ENCODE measurements around the gene TEX29.

Gene TEX29

DNA sequence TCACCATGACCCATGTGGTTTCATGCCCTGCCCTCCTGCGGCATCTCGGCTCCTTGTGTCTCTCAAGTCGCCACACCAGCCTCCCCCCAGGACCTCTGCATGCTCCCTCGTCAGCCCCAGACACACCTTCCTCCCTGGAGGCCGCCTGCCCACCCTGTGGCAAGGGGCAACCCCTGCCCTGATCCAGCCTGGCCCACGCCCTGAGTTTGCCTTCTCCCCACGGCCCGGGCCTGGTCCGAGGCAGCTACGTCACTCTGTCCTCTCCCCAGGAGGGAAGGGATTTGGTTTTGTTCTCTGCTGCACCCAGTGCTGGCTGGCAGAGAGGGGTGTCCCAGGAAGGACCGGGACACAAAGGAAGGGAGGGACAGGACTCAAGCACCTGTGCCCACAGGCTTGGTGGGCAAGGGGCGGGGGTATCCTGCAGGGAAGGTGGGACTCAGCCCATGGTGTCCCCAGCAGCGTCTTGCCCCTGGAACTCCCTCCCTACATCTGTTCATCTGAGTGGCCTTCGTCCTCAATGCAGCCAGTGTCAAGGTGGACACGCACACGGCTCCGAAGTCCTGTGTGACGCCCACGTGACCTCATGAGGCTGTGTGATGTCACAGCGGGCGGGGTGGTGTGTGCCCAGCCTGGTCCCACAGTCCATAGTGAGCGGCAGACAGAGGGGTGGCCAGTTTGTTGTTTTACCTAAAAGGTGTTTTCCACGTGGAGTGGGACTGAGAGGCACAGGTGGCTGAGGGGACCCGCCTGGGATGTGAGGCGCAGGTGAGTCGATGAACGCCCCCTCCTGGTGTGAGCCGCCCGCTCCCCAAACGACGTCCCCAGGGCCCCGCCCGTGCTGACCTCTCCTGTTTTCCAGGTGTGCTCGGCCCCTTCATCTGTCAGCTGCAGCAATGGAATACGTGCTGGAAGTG is at the start of gene TEX29:
TEX29 (plus strand) TSS at position 645 of the 914 bp plus-strand sequence; CDS start at position 894, 249 bp downstream.
- H3K27me3 ChIP-seq (ENCODE audit: insufficient read depth, low read length) = no peaks in the 10 kb centered on the region
- H3K4me1 ChIP-seq (ENCODE audit: insufficient read depth, low read length) = no peaks in the 10 kb centered on the region
- no peak within 1 kb of the TSS for H2AFZ ChIP-seq (ENCODE audit: low read depth, low read length)
- peaks cover 3% of the 10 kb centered on the region for H3K9me3 ChIP-seq (ENCODE audit: low read length)
- H3K36me3 ChIP-seq (ENCODE audit: insufficient read depth, low read length) = peaks cover 3% of the 10 kb centered on the region
- no peak within 1 kb of the TSS for H3K4me3 ChIP-seq (ENCODE audit: low read length)

DNA sequence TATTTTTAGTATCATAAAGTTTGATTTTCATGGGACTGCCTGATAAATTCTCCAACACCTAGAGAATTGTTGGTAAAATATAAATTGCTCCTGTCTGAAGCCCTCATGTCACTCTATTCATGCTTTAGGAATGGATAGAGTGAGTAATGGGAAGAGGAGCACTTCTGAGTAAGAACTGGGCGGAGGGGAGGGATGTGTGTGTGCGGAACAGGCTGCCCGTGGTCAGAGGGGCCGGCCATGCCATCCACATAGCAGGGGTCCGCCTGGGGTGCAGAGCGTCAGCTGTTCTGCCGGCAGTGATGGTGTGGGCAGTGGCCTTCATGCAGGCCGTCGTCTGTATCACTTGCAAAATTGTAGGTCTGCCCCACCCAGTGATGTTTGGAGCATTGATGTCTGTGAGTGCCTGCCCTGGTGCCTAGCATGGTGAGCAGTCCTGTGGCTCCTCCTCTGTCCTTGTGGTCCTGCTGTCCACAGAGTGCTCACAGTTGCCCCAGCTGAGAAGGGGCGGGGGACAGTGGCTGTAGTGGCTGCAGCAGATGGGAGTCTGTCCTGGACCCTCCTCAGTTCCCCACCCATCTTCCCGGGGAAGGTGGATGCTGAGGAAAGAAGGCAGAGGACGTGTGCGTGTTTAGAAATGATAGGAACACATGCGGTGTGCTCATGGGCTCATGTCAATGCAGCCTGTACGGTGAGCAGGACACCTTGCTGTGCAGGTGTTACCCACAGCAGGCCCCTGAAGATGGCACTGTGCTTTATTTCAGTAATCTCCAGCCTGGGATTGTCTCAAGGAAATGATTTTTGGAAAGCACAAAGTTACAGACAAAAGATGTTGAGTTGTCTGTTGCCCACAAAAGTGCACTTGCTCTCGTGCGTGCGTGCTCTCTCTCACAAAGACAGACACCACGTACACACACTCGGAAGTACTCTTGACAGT is 49.4 kb upstream of the TEX29 start:
- Histone ChIP-seq H2AFZ (ENCODE audit: low read depth, low read length) (no peak overlapping the region), H3K9me3 (ENCODE audit: low read length) (no peaks in the 10 kb centered on the region), H3K36me3 (ENCODE audit: insufficient read depth, low read length) (peaks cover 63% of the 10 kb centered on the region), H3K27me3 (ENCODE audit: insufficient read depth, low read length) (no peaks in the 10 kb centered on the region), H3K4me3 (ENCODE audit: low read length) (no peak overlapping the region), H3K4me1 (ENCODE audit: insufficient read depth, low read length) (no peaks in the 10 kb centered on the region)

DNA sequence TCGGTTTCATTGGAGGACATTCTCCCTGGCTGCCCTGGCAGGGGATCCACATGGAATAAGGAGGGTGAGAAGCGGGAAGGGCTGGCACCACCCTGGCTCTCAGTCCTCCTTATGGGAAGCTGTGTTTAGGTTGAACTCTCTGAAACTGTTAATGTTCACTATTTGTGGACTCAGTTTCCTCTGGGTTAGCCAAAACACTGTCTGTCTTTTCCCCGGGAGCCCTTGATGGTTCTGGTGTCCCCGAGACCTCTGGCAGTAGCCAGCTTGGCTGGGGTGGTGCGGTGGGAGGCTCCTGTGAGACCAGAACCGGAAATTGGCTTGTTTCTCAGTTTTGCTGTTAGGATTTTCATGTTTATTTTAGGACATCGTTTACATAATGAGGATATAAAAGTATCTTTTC is 48.3 kb upstream of the TEX29 start:
- H3K9me3 ChIP-seq (ENCODE audit: low read length) = no peaks in the 10 kb centered on the region
- no peak overlapping the region for H3K4me3 ChIP-seq (ENCODE audit: low read length)
- H3K27me3 ChIP-seq (ENCODE audit: insufficient read depth, low read length) = no peaks in the 10 kb centered on the region
- H2AFZ ChIP-seq (ENCODE audit: low read depth, low read length) = no peak overlapping the region
- no peaks in the 10 kb centered on the region for H3K4me1 ChIP-seq (ENCODE audit: insufficient read depth, low read length)
- peaks cover 71% of the 10 kb centered on the region for H3K36me3 ChIP-seq (ENCODE audit: insufficient read depth, low read length)

GRCh38 chr13:111275382-111275781 is 45.1 kb upstream of the TEX29 start:
- Histone ChIP-seq H3K9me3 (ENCODE audit: low read length) (no peaks in the 10 kb centered on the region), H3K27me3 (ENCODE audit: insufficient read depth, low read length) (no peaks in the 10 kb centered on the region), H3K4me3 (ENCODE audit: low read length) (no peak overlapping the region), H3K4me1 (ENCODE audit: insufficient read depth, low read length) (no peaks in the 10 kb centered on the region), H3K36me3 (ENCODE audit: insufficient read depth, low read length) (peaks cover 71% of the 10 kb centered on the region), H2AFZ (ENCODE audit: low read depth, low read length) (no peak overlapping the region)

DNA sequence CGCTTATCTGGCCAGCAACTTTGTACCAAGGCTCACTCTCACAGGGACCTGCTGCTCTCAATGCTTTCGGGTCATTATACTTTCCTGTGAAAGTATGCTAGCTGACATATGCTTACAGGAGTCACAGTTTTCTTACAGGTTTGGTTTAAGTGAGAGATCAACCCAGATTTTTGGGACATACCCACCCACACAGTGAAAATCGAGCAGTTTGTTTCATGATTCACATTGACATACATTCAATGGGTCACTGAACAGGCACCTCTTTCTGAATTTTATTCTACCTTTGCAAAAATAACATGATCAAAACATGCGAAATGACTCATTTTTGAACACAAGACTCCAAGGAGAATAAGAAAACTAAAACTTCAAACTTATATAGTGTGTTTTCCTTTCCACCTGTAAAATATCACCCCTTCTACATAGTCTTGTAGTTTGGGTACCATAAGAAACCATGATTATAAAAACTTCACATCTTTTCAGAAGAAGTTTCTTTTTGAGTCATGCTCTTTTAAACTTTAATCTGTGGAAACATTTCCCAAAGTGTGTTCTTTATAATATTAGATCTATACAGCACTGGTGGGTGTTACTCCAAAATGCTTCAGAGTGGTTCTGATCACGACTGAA is 44.3 kb upstream of the TEX29 start:
- Histone ChIP-seq H2AFZ (ENCODE audit: low read depth, low read length) (no peak overlapping the region), H3K36me3 (ENCODE audit: insufficient read depth, low read length) (peaks cover 72% of the 10 kb centered on the region), H3K27me3 (ENCODE audit: insufficient read depth, low read length) (no peaks in the 10 kb centered on the region), H3K4me1 (ENCODE audit: insufficient read depth, low read length) (no peaks in the 10 kb centered on the region), H3K9me3 (ENCODE audit: low read length) (no peaks in the 10 kb centered on the region), H3K4me3 (ENCODE audit: low read length) (no peak overlapping the region)

DNA sequence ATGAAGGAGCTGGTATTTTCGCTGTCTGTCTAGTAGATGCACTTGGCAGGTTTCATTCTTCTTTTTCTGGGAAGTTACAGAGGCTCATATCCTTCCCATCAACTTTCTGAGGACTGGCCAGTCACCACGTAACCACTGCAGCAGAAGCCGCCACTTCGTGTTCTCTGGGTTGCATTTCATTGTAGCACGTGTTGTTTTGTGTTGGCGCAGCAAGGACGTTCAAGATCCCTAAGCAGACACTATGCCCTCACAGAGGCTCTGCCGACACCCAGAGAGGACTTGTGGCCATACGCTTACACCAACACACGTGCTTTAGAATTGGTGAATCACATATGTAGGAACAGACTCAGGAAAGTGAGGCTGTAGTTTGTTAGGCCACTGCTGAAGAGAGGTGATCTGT is 42.2 kb upstream of the TEX29 start:
- peaks cover 81% of the 10 kb centered on the region for H3K36me3 ChIP-seq (ENCODE audit: insufficient read depth, low read length)
- no peak overlapping the region for H3K4me3 ChIP-seq (ENCODE audit: low read length)
- no peaks in the 10 kb centered on the region for H3K9me3 ChIP-seq (ENCODE audit: low read length)
- H2AFZ ChIP-seq (ENCODE audit: low read depth, low read length) = no peak overlapping the region
- no peaks in the 10 kb centered on the region for H3K27me3 ChIP-seq (ENCODE audit: insufficient read depth, low read length)
- no peaks in the 10 kb centered on the region for H3K4me1 ChIP-seq (ENCODE audit: insufficient read depth, low read length)

DNA sequence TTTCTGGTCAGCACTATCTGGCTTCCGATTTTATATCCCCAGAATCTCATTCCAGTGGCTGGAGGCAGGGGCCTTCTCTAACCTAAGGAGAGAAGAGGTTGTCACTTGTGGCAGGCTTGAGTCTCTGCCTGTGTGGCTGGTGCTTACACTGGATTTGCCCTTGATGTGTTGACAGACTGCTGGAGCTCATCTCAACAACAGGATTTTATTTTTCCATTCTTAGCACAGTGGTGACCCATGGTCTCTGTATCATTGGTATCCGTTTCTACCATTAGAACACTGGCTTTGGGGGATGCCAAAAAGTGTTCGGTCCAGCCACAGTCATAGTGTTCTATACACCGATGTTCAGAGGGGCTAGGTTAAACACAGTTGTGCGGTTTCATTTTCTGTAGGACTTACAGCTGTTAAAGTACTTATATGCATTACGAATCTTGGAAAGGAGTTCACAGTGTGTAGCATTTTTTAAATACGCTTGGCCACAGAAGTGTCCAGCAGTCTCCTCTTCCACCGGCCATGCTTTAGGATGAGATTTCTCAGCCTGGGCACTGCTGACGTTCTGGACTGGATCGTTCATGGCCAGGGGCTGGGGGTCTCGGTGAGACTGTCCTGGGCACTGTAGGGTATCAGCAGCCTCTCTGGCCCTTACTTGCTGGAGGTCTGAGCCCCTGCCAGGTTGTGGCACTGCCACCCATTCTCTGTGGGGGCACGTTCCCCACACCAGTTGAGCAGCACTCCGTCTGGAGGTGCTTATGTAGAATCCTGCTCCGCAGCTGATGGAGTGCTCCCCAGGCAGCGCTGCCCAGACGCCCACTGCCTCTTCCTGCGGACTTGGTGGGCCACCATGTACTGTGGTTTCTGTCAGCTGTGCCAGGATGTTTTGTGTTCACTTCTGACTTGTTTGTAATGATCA is 41.4 kb upstream of the TEX29 start:
- Histone ChIP-seq H3K4me1 (ENCODE audit: insufficient read depth, low read length) (no peaks in the 10 kb centered on the region), H3K4me3 (ENCODE audit: low read length) (no peak overlapping the region), H2AFZ (ENCODE audit: low read depth, low read length) (no peak overlapping the region), H3K9me3 (ENCODE audit: low read length) (no peaks in the 10 kb centered on the region), H3K36me3 (ENCODE audit: insufficient read depth, low read length) (peaks cover 82% of the 10 kb centered on the region), H3K27me3 (ENCODE audit: insufficient read depth, low read length) (no peaks in the 10 kb centered on the region)

DNA sequence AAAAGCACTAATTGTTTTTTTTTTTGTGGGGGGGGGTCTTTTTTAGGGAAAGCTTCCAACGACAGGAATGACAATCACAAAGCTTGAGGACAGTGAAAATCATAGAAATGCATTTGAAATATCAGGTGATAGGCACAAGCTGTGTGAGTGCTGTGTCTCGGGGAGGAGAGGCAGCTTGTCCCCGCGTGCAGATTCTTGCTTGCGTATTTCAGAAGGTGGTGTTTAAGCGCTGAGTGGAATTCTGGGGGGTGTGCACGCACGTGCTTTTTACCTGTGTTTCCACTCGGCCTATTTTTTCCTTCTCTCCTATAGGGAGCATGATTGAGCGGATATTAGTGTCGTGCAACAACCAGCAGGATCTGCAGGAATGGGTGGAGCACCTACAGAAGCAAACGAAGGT is 40.2 kb upstream of the TEX29 start:
- H3K4me3 ChIP-seq (ENCODE audit: low read length) = no peak overlapping the region
- H2AFZ ChIP-seq (ENCODE audit: low read depth, low read length) = no peak overlapping the region
- no peaks in the 10 kb centered on the region for H3K27me3 ChIP-seq (ENCODE audit: insufficient read depth, low read length)
- no peaks in the 10 kb centered on the region for H3K4me1 ChIP-seq (ENCODE audit: insufficient read depth, low read length)
- H3K36me3 ChIP-seq (ENCODE audit: insufficient read depth, low read length) = peaks cover 89% of the 10 kb centered on the region
- H3K9me3 ChIP-seq (ENCODE audit: low read length) = no peaks in the 10 kb centered on the region

DNA sequence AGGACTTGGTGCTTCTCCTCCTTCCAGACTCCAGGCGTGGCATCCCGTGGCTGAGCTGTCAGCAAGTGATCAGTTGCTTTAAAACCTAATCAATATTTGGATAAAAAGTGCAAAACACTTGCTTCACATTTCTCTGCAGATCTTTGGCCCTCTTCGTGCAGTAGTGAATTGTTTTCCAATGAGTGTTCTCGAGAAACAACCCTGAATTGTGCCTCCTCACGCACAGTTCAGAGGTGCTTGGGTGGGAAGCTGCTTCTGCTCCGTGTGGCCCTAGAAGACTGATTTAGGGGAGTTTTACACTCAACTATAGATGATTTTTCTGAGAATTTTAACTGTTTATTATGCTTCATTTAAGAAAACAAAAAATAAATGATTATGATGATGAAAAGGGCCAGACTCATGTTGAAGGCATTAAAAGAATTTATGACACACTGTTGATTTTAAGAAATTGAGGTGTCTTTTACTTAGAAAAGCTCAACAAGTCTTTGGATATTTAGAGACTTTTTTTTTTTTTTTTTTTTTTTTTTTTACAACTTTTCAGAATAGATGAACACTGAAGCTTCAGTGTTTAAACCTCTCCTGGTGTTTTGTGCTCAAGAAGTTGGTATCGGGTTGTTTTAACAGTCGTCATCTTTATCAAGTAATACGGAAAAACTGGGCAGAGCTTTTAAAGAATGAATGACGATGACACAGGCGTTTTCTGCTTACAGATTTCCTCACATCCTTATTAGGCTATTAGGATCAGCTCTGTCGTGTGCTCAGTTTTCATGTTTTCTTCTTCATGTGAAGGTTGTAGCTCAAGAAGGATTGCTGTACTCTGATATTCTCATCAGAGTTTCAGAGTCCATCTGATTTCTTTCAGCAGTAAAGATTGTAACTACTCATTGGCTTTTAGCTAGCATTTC is 39.5 kb upstream of the TEX29 start:
- Histone ChIP-seq H3K4me3 (ENCODE audit: low read length) (no peak overlapping the region), H3K27me3 (ENCODE audit: insufficient read depth, low read length) (no peaks in the 10 kb centered on the region), H3K9me3 (ENCODE audit: low read length) (no peaks in the 10 kb centered on the region), H3K36me3 (ENCODE audit: insufficient read depth, low read length) (peaks cover 90% of the 10 kb centered on the region), H2AFZ (ENCODE audit: low read depth, low read length) (no peak overlapping the region), H3K4me1 (ENCODE audit: insufficient read depth, low read length) (no peaks in the 10 kb centered on the region)

GRCh38 chr13:111281751-111282311 is 38.6 kb upstream of the TEX29 start:
- peaks cover 90% of the 10 kb centered on the region for H3K36me3 ChIP-seq (ENCODE audit: insufficient read depth, low read length)
- no peaks in the 10 kb centered on the region for H3K27me3 ChIP-seq (ENCODE audit: insufficient read depth, low read length)
- no peaks in the 10 kb centered on the region for H3K4me1 ChIP-seq (ENCODE audit: insufficient read depth, low read length)
- H3K4me3 ChIP-seq (ENCODE audit: low read length) = no peak overlapping the region
- no peaks in the 10 kb centered on the region for H3K9me3 ChIP-seq (ENCODE audit: low read length)
- no peak overlapping the region for H2AFZ ChIP-seq (ENCODE audit: low read depth, low read length)

- Histone ChIP-seq H3K4me3 (ENCODE audit: low read length) (no peak overlapping the region), H2AFZ (ENCODE audit: low read depth, low read length) (no peak overlapping the region), H3K36me3 (ENCODE audit: insufficient read depth, low read length) (peaks cover 89% of the 10 kb centered on the region), H3K27me3 (ENCODE audit: insufficient read depth, low read length) (no peaks in the 10 kb centered on the region), H3K9me3 (ENCODE audit: low read length) (no peaks in the 10 kb centered on the region), H3K4me1 (ENCODE audit: insufficient read depth, low read length) (no peaks in the 10 kb centered on the region)
Measured at GRCh38 chr13:111282425-111282824, 38.0 kb upstream of the TEX29 start.
